Measurements from ENCODE around the gene MICAL3. TPM values are rescaled to one million over a fixed set of nuclear protein-coding genes. Genes with fewer than 3 reads are reported as not detected.
"Not testable (repeated sequence)": the region's sequence is repeated elsewhere in the genome, so short reads cannot be mapped to it uniquely, and the experiment has no call there.

Gene MICAL3
- total and polyA plus RNA-seq, 2 of the 8 experiments (the other 6 are each of a cell fraction or from before 2014, with no cell fraction given): 8.3 to 41.8 TPM

GRCh38 chr22:18063715-18064114 is 39.4 kb upstream of the MICAL3 start:
- H2AFZ ChIP-seq (ENCODE audit: low read length); FAIRE-seq; H4K20me1 ChIP-seq (replicated peaks in 1 of 2; ENCODE audit: control insufficient read depth in 1 of 2, insufficient read depth in 2 of 2, low read length in 2 of 2); H4K91ac ChIP-seq (replicated peaks; ENCODE audit: insufficient read length, low read length); H3K4me2 ChIP-seq (ENCODE audit: insufficient read depth in 1 of 2, low read depth in 2 of 2, low read length in 2 of 2); H3K56ac ChIP-seq (replicated peaks; ENCODE audit: insufficient read length, low read depth, low read length); H3K4ac ChIP-seq (replicated peaks; ENCODE audit: insufficient read length, low read depth, low read length); H3K14ac ChIP-seq (ENCODE audit: insufficient read length); H2BK5ac ChIP-seq (ENCODE audit: low read depth, low read length); H3K36me3 ChIP-seq (ENCODE audit: control insufficient read depth in 2 of 4, insufficient read depth in 4 of 4, low read length in 3 of 4); H2BK12ac ChIP-seq (ENCODE audit: low read depth, low read length); H2BK20ac ChIP-seq (ENCODE audit: low read length); H2BK15ac ChIP-seq (ENCODE audit: low read length); DNase-seq (ENCODE audit: low read depth in 1 of 2, low spot score in 2 of 2); H3K9me3 ChIP-seq (ENCODE audit: insufficient read depth in 2 of 2, low read depth in 1 of 2, low read length in 1 of 2); H2BK120ac ChIP-seq (replicated peaks; ENCODE audit: low read depth, low read length); H4K5ac ChIP-seq (ENCODE audit: insufficient read length, low read depth, low read length); H3K4me3 ChIP-seq (ENCODE audit: extremely low read depth in 1 of 4, insufficient read depth in 2 of 4, low read depth in 3 of 4, low read length in 4 of 4); H3K27me3 ChIP-seq (replicated peaks in 1 of 4; ENCODE audit: control insufficient read depth in 3 of 4, extremely low read depth in 1 of 4, insufficient read depth in 3 of 4, low read length in 3 of 4); H3K79me1 ChIP-seq (ENCODE audit: low read depth, low read length); H3K23ac ChIP-seq (ENCODE audit: insufficient read length); H3K23me2 ChIP-seq (ENCODE audit: low read depth, low read length); H3K79me2 ChIP-seq (ENCODE audit: control insufficient read depth in 1 of 2, insufficient read depth in 2 of 2, low read length in 2 of 2); H3K9ac ChIP-seq (replicated peaks in 1 of 4; ENCODE audit: extremely low read depth in 1 of 4, low read depth in 3 of 4, low read length in 3 of 4); H3K4me1 ChIP-seq (replicated peaks in 1 of 4; ENCODE audit: control insufficient read depth in 3 of 4, insufficient read depth in 4 of 4, low read length in 3 of 4); H2AK5ac ChIP-seq (ENCODE audit: low read depth, low read length); H4K8ac ChIP-seq (ENCODE audit: extremely low read depth, insufficient read depth, low read length); H3K18ac ChIP-seq (ENCODE audit: extremely low read depth, low read length); H3K27ac ChIP-seq (ENCODE audit: low read depth, low read length): not testable (repeated sequence)
- WGBS, 2 experiments (ENCODE audit: extremely low coverage in 1 of 2, insufficient coverage in 1 of 2, insufficient read length in 1 of 2, insufficient replicate concordance in 2 of 2, low coverage in 1 of 2, low lambda C conversion rate in 2 of 2, missing lambda C conversion rate in 1 of 2): 75% methylated on average over 5 of the region's 6 CpGs; no CpG with 5 or more reads in 1 of the 2 experiments
- POLR2A ChIA-PET (ENCODE audit: partially characterized antibody): interaction anchor here (1.0 to 1.2 kb wide), 2 partner anchors 12 to 14 kb away, joined by 3 to 5 read pairs; partner anchors contain the start of gene PEX26
- CTCF ChIA-PET (ENCODE audit: partially characterized antibody): interaction anchor here (0.8 to 8.0 kb wide), 7 partner anchors 11 to 279 kb away, joined by 3 to 70 read pairs (median 4); partner anchors contain the start of gene PEX26
